ENCODE measurements around the gene PCDHGA1. TPM values are rescaled to one million over a fixed set of nuclear protein-coding genes. Genes with fewer than 3 reads are reported as not detected.

PCDHGA1 gene
- total RNA-seq, 1 donor from 2014 or later = 0.36 TPM

DNA sequence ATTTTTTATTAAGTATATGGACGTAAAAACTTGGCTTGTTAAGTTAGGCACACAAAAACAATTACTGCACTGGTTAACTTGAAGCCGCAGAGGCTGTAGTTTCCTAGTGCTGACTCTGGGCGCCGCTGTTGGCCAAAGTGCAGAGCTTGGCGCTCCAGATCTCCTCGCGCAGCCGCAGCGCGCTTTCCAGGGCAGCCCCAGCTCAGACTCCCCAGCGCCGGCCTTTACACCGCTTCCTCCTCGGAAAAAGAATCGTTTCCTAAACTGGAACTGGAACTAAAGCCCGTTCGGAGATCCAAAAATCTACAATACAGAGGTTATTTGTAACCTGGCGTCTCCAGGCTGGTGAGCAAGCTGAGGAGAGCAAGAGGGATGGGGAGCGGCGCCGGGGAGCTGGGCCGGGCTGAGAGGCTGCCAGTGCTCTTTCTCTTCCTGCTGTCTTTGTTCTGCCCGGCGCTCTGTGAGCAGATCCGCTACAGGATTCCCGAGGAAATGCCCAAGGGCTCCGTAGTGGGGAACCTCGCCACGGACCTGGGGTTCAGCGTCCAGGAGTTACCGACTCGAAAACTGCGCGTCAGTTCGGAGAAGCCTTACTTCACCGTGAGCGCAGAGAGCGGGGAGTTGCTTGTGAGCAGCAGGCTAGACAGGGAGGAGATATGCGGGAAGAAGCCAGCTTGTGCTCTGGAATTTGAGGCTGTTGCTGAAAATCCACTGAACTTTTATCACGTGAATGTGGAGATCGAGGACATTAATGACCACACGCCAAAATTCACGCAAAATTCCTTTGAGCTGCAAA lies 67.6 kb downstream of the PCDHGA1 start, which contains the start of gene PCDHGB5:
Gene PCDHGB5 (plus strand): TSS at position 192 of the 796 bp plus-strand sequence. CDS start 181 bp downstream, at position 373.

DNA sequence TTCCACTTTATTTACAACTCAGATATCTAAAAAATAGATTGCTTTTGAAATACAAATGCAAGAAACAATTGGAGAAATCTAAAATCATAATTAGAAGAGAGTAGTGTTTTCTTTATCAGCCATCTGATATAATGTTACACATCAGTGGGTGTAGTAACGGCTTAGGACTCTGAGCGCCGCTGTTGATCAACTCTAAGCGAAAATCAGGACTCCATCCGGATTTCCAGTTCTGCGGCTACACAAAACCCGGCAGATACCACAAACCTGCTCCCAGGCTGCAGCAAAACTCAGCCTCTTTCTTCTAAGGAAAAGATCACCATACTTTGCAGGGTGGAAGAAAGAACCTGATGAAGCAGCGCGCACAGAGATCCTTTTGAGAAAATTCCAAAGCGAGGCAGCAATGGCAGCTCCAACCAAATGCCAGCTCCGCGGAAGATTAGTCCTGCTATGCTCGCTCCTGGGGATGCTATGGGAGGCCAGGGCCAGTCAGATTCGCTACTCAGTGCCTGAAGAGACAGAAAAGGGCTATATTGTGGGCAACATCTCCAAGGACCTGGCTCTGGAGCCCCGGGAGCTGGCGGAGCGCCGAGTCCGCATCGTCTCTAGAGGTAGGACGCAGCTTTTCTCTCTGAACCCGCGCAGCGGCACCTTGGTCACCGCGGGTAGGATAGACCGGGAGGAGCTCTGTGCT lies 72.4 kb downstream of the PCDHGA1 start, which contains the start of gene PCDHGA9:
Gene PCDHGA9 (plus strand): TSS at position 226 of the 691 bp plus-strand sequence. CDS start 175 bp downstream, at position 401.

DNA sequence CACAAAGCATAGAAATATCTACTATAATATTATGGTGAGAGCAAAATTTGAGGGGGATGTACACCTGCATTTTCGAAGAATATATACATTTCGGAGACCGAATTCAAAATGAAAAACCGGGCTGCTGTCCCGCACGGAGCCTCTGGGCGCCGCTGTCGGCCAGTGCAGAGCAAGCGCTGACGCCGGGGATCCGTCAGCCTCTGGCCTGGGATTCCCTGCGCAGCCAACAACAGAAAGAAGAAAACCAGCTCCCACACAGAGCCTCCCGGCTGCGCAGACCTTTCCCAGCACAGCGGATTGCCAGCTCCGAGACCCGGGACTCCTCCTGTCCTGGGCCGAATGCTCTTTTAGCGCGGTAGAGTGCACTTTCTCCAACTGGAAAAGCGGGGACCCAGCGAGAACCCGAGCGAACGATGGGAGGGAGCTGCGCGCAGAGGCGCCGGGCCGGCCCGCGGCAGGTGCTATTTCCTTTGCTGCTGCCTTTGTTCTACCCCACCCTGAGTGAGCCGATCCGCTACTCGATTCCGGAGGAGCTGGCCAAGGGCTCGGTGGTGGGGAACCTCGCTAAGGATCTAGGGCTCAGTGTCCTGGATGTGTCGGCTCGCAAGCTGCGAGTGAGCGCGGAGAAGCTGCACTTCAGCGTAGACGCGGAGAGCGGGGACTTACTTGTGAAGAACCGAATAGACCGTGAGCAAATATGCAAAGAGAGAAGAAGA lies 77.6 kb downstream of the PCDHGA1 start, which contains the start of gene PCDHGB6:
Gene PCDHGB6 (plus strand): TSS at position 232 of the 716 bp plus-strand sequence. CDS start 182 bp downstream, at position 414.

GRCh38 chr5:141412854-141413539 lies 82.7 kb downstream of the PCDHGA1 start, which contains the start of gene PCDHGA10:
PCDHGA10 (plus strand) TSS chr5:141412987; CDS start chr5:141413176, 189 bp downstream.

GRCh38 chr5:141417494-141418172 lies 87.3 kb downstream of the PCDHGA1 start, which contains the start of gene PCDHGB7:
PCDHGB7 (plus strand) TSS chr5:141417677; CDS start chr5:141417860, 183 bp downstream.

DNA sequence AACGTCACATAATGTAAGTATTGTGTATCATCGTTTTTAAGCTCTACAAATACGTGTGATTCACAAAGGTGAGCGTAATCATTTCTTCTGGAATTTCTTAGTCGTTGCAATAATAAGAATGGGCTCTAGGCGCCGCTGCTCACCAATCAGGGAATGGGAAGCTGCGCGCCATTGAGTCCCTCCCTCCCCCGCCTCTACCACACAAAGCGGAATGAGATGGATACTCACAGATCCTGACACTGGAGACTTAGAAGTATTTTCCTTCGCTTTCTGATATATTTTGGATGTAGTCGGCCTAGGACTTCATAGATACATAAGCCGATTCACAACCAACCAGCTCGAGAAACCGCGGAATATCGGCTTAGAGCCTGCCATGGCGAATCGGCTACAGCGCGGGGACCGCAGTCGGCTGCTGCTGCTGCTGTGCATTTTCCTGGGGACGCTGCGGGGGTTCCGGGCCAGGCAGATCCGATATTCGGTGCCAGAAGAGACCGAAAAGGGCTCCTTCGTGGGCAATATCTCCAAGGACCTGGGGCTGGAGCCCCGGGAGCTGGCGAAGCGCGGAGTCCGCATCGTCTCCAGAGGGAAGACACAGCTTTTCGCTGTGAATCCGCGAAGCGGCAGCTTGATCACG lies 90.7 kb downstream of the PCDHGA1 start, which contains the start of gene PCDHGA11:
Gene PCDHGA11 (plus strand): TSS at position 197 of the 634 bp plus-strand sequence. CDS start 177 bp downstream, at position 374.

DNA sequence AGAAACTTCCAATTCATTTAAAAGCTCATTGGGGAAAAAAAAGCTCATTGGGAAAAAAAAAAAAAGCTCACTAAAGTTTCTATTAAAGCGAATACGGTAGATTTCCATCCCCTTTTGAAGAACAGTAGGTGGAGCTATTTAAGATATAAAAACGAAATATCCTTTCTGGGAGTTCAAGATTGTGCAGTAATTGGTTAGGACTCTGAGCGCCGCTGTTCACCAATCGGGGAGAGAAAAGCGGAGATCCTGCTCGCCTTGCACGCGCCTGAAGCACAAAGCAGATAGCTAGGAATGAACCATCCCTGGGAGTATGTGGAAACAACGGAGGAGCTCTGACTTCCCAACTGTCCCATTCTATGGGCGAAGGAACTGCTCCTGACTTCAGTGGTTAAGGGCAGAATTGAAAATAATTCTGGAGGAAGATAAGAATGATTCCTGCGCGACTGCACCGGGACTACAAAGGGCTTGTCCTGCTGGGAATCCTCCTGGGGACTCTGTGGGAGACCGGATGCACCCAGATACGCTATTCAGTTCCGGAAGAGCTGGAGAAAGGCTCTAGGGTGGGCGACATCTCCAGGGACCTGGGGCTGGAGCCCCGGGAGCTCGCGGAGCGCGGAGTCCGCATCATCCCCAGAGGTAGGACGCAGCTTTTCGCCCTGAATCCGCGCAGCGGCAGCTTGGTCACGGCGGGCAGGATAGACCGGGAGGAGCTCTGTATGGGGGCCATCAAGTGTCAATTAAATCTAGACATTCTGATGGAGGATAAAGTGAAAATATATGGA lies 100.2 kb downstream of the PCDHGA1 start, which contains the start of gene PCDHGA12:
Gene PCDHGA12 (plus strand): TSS at position 176 of the 782 bp plus-strand sequence. CDS start 253 bp downstream, at position 429.

GRCh38 chr5:141475625-141476131 lies 145.4 kb downstream of the PCDHGA1 start, which contains the start of gene PCDHGC3:
PCDHGC3 (plus strand) TSS chr5:141475966; CDS start chr5:141476117, 151 bp downstream.

GRCh38 chr5:141484641-141485311 lies 154.5 kb downstream of the PCDHGA1 start, which contains the start of gene PCDHGC4:
PCDHGC4 (plus strand) TSS chr5:141485030; CDS start chr5:141485174, 144 bp downstream.

GRCh38 chr5:141488591-141489561 lies 158.6 kb downstream of the PCDHGA1 start, which contains the start of gene PCDHGC5:
PCDHGC5 (plus strand) TSS chr5:141489081; CDS start chr5:141489241, 160 bp downstream.

Other genes with a start within 250 kb of the PCDHGA1 start
- gene PCDHB2, start 235.9 kb upstream of the PCDHGA1 start, total RNA-seq = 1.8 and 3.5 TPM in 2 replicates
- gene PCDHB3, start 230.0 kb upstream of the PCDHGA1 start, total RNA-seq = 0.36 and 0.38 TPM in 2 replicates
- 0.09 TPM in 2 replicates for gene PCDHB4, start 208.7 kb upstream of the PCDHGA1 start, total RNA-seq
- gene PCDHB5, start 195.3 kb upstream of the PCDHGA1 start, total RNA-seq = 0.56 and 1.4 TPM in 2 replicates
- gene PCDHB6, start 180.5 kb upstream of the PCDHGA1 start, total RNA-seq = 0.09 TPM in 2 replicates
- 0.45 and 0.56 TPM in 2 replicates for gene PCDHB7, start 157.9 kb upstream of the PCDHGA1 start, total RNA-seq
- gene PCDHB8, start 152.7 kb upstream of the PCDHGA1 start, total RNA-seq = 0.18 and 0.94 TPM in 2 replicates
- 0.09 and 0.19 TPM in 2 replicates for gene PCDHB16, start 148.1 kb upstream of the PCDHGA1 start, total RNA-seq
- 0.27 and 0.28 TPM in 2 replicates for gene PCDHB9, start 143.4 kb upstream of the PCDHGA1 start, total RNA-seq
- 0.72 and 1.0 TPM in 2 replicates for gene PCDHB10, start 138.2 kb upstream of the PCDHGA1 start, total RNA-seq
- gene PCDHB11, start 130.9 kb upstream of the PCDHGA1 start, total RNA-seq = 0.38 and 0.99 TPM in 2 replicates
- gene PCDHB12, start 121.8 kb upstream of the PCDHGA1 start, total RNA-seq = 0.47 and 0.54 TPM in 2 replicates
- 0.99 and 1.6 TPM in 2 replicates for gene PCDHB13, start 116.6 kb upstream of the PCDHGA1 start, total RNA-seq
- gene PCDHB14, start 107.2 kb upstream of the PCDHGA1 start, total RNA-seq = 1.3 and 1.6 TPM in 2 replicates
- 0.90 and 1.7 TPM in 2 replicates for gene PCDHB15, start 85.1 kb upstream of the PCDHGA1 start, total RNA-seq
- 0.09 and 0.19 TPM in 2 replicates for gene SLC25A2, start 26.5 kb upstream of the PCDHGA1 start, total RNA-seq
- 71.7 and 90.4 TPM in 2 replicates for gene TAF7, start 9.7 kb upstream of the PCDHGA1 start, total RNA-seq
- gene PCDHGA2, start 8.2 kb downstream of the PCDHGA1 start, total RNA-seq = 0.90 and 3.0 TPM in 2 replicates
- 0.54 and 1.9 TPM in 2 replicates for gene PCDHGA3, start 13.3 kb downstream of the PCDHGA1 start, total RNA-seq
- 0.99 and 2.0 TPM in 2 replicates for gene PCDHGB1, start 19.6 kb downstream of the PCDHGA1 start, total RNA-seq
- gene PCDHGA4, start 24.5 kb downstream of the PCDHGA1 start, total RNA-seq = 2.6 and 5.0 TPM in 2 replicates
- gene PCDHGB2, start 29.5 kb downstream of the PCDHGA1 start, total RNA-seq = 2.0 and 2.2 TPM in 2 replicates
- 0.90 and 1.2 TPM in 2 replicates for gene PCDHGA5, start 33.6 kb downstream of the PCDHGA1 start, total RNA-seq
- 3.1 and 4.0 TPM in 2 replicates for gene PCDHGB3, start 39.7 kb downstream of the PCDHGA1 start, total RNA-seq
- gene PCDHGA6, start 43.4 kb downstream of the PCDHGA1 start, total RNA-seq = 2.2 and 2.8 TPM in 2 replicates
- 1.4 and 2.2 TPM in 2 replicates for gene PCDHGA7, start 52.2 kb downstream of the PCDHGA1 start, total RNA-seq
- 14.9 and 16.3 TPM in 2 replicates for gene PCDHGB4, start 57.2 kb downstream of the PCDHGA1 start, total RNA-seq
- 1.3 and 2.4 TPM in 2 replicates for gene PCDHGA8, start 62.1 kb downstream of the PCDHGA1 start, total RNA-seq
- gene PCDHGB5, start 67.4 kb downstream of the PCDHGA1 start, total RNA-seq = 12.7 and 14.3 TPM in 2 replicates
- gene PCDHGA9, start 72.3 kb downstream of the PCDHGA1 start, total RNA-seq = 1.6 and 3.1 TPM in 2 replicates
- 1.7 and 2.7 TPM in 2 replicates for gene PCDHGB6, start 77.5 kb downstream of the PCDHGA1 start, total RNA-seq
- gene PCDHGA10, start 82.5 kb downstream of the PCDHGA1 start, total RNA-seq = 3.3 and 3.9 TPM in 2 replicates
- 5.8 and 6.8 TPM in 2 replicates for gene PCDHGB7, start 87.2 kb downstream of the PCDHGA1 start, total RNA-seq
- gene PCDHGA11, start 90.5 kb downstream of the PCDHGA1 start, total RNA-seq = 7.2 and 10.1 TPM in 2 replicates
- 4.8 and 6.7 TPM in 2 replicates for gene PCDHGA12, start 100.0 kb downstream of the PCDHGA1 start, total RNA-seq
- gene PCDHGC3, start 145.5 kb downstream of the PCDHGA1 start, total RNA-seq = 9.2 and 10.3 TPM in 2 replicates
- gene PCDHGC4, start 154.5 kb downstream of the PCDHGA1 start, total RNA-seq = 0.90 and 1.4 TPM in 2 replicates
- gene PCDHGC5, start 158.6 kb downstream of the PCDHGA1 start, total RNA-seq = 0.45 and 0.94 TPM in 2 replicates

All from endothelial cell of coronary artery (primary cell).